Panc1 (cell line): ENCODE results near the gene MEGF8.

Experiments
- SIN3A ChIP-seq: IDR thresholded peaks from 2 replicates; pipeline ENCODE4 v1.6.1; 2012; ENCODE audit warnings: low read depth, mild to moderate bottlenecking, low read length, moderate library complexity, borderline replicate concordance; ENCODE audit not compliant: insufficient read depth
- TF ChIP-seq, protein P1 (sequence below), 2 experiments: IDR thresholded peaks; 2 replicates each; pipeline ENCODE4 v1.6.1; 2011 to 2012; ENCODE audit warnings: low read depth in 2 of 2, control low read depth in 1 of 2, low read length in 1 of 2, mild to moderate bottlenecking in 1 of 2, moderate library complexity in 1 of 2; ENCODE audit not compliant: insufficient read depth in 1 of 2
- TF ChIP-seq, protein P2 (sequence below): fragments of 450-650 bp; IDR thresholded peaks from 2 replicates; pipeline ENCODE4 v1.5.1; 2017; ENCODE audit warnings: mild to moderate bottlenecking

DNA sequence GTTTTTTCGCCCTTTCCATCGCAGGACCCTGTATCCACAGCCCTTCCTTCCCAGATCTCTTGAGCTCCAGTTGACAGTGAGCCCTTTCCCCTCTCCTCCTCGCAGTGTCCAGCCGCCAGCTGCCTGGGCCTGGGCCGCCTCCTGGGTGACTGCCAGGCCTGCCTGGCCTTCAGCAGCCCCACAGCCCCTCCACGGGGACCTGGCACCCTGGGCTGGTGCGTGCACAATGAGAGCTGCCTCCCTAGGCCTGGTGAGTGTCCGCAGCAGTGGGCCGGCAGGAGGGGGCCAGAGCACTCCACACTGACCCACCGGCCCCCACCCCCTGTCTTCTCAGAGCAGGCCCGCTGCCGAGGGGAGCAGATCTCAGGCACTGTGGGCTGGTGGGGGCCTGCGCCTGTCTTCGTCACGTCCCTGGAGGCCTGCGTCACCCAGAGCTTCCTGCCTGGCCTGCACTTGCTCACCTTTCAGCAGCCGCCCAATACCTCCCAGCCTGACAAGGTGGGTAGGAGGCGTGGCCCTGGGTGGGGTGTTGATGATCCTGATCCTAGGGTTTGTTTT is 19.0 kb downstream of the MEGF8 start:
- TF ChIP-seq, protein P1, sequence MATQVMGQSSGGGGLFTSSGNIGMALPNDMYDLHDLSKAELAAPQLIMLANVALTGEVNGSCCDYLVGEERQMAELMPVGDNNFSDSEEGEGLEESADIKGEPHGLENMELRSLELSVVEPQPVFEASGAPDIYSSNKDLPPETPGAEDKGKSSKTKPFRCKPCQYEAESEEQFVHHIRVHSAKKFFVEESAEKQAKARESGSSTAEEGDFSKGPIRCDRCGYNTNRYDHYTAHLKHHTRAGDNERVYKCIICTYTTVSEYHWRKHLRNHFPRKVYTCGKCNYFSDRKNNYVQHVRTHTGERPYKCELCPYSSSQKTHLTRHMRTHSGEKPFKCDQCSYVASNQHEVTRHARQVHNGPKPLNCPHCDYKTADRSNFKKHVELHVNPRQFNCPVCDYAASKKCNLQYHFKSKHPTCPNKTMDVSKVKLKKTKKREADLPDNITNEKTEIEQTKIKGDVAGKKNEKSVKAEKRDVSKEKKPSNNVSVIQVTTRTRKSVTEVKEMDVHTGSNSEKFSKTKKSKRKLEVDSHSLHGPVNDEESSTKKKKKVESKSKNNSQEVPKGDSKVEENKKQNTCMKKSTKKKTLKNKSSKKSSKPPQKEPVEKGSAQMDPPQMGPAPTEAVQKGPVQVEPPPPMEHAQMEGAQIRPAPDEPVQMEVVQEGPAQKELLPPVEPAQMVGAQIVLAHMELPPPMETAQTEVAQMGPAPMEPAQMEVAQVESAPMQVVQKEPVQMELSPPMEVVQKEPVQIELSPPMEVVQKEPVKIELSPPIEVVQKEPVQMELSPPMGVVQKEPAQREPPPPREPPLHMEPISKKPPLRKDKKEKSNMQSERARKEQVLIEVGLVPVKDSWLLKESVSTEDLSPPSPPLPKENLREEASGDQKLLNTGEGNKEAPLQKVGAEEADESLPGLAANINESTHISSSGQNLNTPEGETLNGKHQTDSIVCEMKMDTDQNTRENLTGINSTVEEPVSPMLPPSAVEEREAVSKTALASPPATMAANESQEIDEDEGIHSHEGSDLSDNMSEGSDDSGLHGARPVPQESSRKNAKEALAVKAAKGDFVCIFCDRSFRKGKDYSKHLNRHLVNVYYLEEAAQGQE (IDR thresholded peaks at IDR 0.05; ENCODE audit: insufficient read depth in 1 of 2, low read depth in 2 of 2, low read length in 1 of 2): no peak
- TF ChIP-seq, protein P2, sequence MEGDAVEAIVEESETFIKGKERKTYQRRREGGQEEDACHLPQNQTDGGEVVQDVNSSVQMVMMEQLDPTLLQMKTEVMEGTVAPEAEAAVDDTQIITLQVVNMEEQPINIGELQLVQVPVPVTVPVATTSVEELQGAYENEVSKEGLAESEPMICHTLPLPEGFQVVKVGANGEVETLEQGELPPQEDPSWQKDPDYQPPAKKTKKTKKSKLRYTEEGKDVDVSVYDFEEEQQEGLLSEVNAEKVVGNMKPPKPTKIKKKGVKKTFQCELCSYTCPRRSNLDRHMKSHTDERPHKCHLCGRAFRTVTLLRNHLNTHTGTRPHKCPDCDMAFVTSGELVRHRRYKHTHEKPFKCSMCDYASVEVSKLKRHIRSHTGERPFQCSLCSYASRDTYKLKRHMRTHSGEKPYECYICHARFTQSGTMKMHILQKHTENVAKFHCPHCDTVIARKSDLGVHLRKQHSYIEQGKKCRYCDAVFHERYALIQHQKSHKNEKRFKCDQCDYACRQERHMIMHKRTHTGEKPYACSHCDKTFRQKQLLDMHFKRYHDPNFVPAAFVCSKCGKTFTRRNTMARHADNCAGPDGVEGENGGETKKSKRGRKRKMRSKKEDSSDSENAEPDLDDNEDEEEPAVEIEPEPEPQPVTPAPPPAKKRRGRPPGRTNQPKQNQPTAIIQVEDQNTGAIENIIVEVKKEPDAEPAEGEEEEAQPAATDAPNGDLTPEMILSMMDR: no peak
- no peak for TF ChIP-seq SIN3A
